RWPE2 (cell line): ENCODE measurements around the gene TMIE.

Experiments
- ATAC-seq: fragments of 200-7000 bp; cut with Tn5 transposase; 3 replicates; pipeline ENCODE4 v1.9.1; 2021; ENCODE audit warnings: low read depth
- DNase-seq: peaks from one replicate; pipeline ENCODE4 v3.0.0-alpha.2; 2020; ENCODE audit warnings: low spot score
- H3K27ac ChIP-seq: fragments of 450-650 bp; 2 replicates; pipeline ENCODE4 v1.5.1; 2017; ENCODE audit warnings: mild to moderate bottlenecking; ENCODE audit not compliant: poor library complexity, severe bottlenecking
- H3K27me3 ChIP-seq: fragments of 250-450 bp; sonication (Bioruptor Pico); 2 replicates; pipeline ENCODE4 v1.5.1; 2021; ENCODE audit warnings: mild to moderate bottlenecking, moderate library complexity; ENCODE audit not compliant: insufficient read depth, poor library complexity, severe bottlenecking
- H3K36me3 ChIP-seq: fragments of 250-450 bp; sonication (Bioruptor Pico); 2 replicates; pipeline ENCODE4 v1.5.1; 2020; ENCODE audit warnings: low read depth, mild to moderate bottlenecking, moderate library complexity
- H3K4me1 ChIP-seq: fragments of 250-450 bp; sonication (Bioruptor Pico); 2 replicates; pipeline ENCODE4 v1.5.1; 2021; ENCODE audit warnings: mild to moderate bottlenecking, moderate library complexity; ENCODE audit not compliant: insufficient read depth, poor library complexity, severe bottlenecking
- H3K4me3 ChIP-seq: fragments of 250-450 bp; sonication (Bioruptor Pico); 2 replicates; pipeline ENCODE4 v1.5.1; 2021; ENCODE audit warnings: mild to moderate bottlenecking, moderate library complexity; ENCODE audit not compliant: severe bottlenecking
- H3K9me3 ChIP-seq: fragments of 250-450 bp; sonication (Bioruptor Pico); 2 replicates; pipeline ENCODE4 v1.5.1; 2021; ENCODE audit warnings: mild to moderate bottlenecking, moderate library complexity; ENCODE audit not compliant: severe bottlenecking
- TF ChIP-seq, protein P1 (sequence below): fragments of 450-650 bp; IDR thresholded peaks from one replicate; pipeline ENCODE4 v1.5.1; 2017; ENCODE audit warnings: mild to moderate bottlenecking, moderate library complexity; ENCODE audit not compliant: poor library complexity, severe bottlenecking

Gene TMIE

DNA sequence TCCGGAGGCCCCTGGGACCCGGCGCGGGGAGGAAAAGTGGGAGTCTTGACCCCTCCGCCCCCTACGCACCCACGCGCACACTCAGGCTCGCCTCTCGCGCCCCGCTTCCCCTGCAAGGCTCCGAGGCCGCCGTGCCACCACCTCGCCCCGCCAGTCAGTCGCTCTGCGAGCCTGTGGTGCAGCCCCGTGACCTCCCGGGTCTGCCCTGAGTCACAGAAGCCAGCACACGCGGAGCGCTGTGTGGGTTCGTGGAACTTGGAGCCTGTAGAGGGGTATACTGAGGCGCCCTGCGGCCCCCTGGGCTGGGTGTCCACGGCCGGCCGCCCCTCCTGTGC, 7.3 kb upstream of the TMIE start:
- Histone ChIP-seq H3K36me3 (peaks cover 31% of the 10 kb centered on the region), H3K27me3 (no peaks in the 10 kb centered on the region), H3K4me1 (peaks cover 26% of the 10 kb centered on the region), H3K9me3 (no peaks in the 10 kb centered on the region), H3K27ac (peak overlapping the region; percentile 97), H3K4me3 (peak overlapping the region; percentile 80)
- ATAC-seq (no peak), DNase-seq (no peak)
- TF ChIP-seq, protein P1, sequence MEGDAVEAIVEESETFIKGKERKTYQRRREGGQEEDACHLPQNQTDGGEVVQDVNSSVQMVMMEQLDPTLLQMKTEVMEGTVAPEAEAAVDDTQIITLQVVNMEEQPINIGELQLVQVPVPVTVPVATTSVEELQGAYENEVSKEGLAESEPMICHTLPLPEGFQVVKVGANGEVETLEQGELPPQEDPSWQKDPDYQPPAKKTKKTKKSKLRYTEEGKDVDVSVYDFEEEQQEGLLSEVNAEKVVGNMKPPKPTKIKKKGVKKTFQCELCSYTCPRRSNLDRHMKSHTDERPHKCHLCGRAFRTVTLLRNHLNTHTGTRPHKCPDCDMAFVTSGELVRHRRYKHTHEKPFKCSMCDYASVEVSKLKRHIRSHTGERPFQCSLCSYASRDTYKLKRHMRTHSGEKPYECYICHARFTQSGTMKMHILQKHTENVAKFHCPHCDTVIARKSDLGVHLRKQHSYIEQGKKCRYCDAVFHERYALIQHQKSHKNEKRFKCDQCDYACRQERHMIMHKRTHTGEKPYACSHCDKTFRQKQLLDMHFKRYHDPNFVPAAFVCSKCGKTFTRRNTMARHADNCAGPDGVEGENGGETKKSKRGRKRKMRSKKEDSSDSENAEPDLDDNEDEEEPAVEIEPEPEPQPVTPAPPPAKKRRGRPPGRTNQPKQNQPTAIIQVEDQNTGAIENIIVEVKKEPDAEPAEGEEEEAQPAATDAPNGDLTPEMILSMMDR = no peak

DNA sequence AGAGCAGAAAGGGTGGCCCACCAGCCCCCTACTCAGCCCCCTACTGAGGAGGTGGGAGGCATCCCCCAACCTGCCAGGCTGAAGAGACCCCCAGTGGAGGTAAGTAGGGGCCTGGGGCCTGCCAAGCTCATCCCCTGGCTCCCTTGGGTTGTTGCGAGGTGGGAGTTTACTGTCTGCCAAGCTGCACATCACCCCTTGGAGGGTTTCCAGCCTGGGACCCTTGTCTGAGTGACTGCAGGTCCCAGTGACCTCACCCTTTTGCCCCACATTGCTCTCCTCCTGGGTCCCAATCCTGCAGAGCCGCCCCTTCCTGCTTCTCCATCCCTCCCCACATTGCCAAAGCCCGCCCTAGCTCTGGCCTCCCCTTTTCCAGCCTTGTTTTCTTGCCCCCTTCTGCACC, 6.7 kb upstream of the TMIE start:
- DNase-seq = no peak
- H3K9me3 ChIP-seq = no peaks in the 10 kb centered on the region
- ATAC-seq = no peak
- H3K4me1 ChIP-seq = peaks cover 26% of the 10 kb centered on the region
- no peak overlapping the region for H3K27ac ChIP-seq
- no peak overlapping the region for H3K4me3 ChIP-seq
- no peaks in the 10 kb centered on the region for H3K27me3 ChIP-seq
- TF ChIP-seq, protein P1 = no peak
- peaks cover 24% of the 10 kb centered on the region for H3K36me3 ChIP-seq

DNA sequence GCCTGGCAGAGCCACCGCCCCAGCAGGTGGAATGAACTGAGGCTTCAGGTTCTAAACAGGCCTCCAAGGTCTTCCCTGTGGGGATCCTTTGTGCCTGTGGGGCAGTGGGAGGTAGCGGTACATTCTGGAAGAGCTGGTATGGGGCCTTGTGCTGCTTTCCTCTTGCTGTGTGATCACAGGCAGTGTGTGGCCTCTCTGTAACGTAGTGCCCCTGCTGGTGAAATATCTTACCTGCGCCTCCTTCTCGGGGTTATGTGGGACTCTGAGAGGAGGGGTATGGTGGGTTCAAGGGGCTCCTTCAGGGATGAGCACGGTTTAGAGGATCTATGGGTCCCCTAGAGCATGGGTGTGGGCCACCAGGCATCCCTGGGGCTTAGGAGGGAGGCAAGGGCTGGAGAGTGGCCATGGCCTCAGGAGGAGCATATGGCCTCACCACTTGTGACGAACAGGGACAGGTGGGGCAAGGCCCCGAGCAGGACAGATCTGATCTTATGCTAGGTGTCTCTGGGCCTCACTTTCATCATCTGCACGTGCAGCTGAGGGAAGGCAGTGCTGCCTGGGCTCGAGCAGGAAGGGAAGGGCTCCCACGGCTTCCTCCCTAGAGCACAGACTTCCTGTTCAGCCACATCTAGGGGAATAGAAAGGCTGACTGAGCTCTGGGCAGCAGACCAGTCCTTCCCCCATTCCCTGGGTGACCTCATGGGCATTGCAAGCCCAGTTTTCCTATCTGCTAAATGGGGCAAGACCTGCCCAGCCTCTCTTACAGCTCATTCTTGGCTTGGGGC, 5.8 kb upstream of the TMIE start:
- no peak for ATAC-seq
- TF ChIP-seq, protein P1 = peak; percentile 15
- no peaks in the 10 kb centered on the region for H3K27me3 ChIP-seq

DNA sequence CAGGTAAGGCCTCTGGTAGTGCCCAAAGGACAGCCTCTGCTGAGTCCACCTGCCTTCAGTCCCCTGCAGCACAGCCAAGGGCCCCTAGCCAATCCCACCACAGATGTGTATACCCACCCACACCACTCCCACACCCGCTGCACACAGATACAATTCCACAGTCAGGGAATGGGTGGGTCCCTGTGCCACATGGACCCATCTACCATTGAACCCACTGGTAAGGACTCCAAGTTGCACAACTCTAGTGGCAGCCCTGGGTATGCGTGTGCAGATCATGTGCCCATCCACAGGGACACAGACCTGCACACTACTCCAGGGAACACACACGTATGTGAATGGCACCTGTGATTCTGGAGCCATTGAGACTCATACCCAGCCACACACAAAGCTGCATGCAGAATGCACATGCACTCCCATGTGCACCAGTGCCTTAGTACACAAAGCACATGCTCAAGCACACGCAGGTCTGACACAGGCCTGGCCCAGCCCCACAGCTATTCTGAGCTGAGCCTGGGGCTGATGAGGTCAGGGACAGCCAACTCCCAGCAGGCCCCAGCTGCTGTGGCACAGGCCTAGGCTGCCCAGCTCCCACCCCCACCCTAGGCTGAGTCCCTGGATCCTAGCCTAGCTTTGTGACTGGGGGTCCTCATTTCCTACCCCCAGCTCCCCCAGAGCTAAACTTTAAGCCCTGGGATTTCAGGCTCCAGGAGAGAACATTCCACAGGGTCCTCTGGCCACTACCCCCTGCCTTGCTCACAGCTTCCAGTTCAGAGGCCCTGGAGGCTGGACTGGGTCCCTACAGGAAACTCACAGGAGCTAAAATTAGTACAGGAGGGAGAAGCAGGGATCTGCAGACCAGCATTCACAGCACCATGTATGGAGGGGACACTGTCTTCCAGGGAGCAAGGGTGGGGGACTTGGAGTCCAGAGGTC, 5.0 kb upstream of the TMIE start:
- peaks cover 8% of the 10 kb centered on the region for H3K36me3 ChIP-seq
- H3K4me3 ChIP-seq = no peak overlapping the region
- DNase-seq (no peak), ATAC-seq (no peak)
- H3K4me1 ChIP-seq = peaks cover 12% of the 10 kb centered on the region
- H3K27ac ChIP-seq = no peak overlapping the region
- TF ChIP-seq, protein P1 = no peak
- H3K9me3 ChIP-seq = no peaks in the 10 kb centered on the region
- no peaks in the 10 kb centered on the region for H3K27me3 ChIP-seq

More for the DNA sequence above, 5.8 kb upstream of the TMIE start:
- H3K27ac ChIP-seq = no peak overlapping the region
- H3K4me3 ChIP-seq = no peak overlapping the region
- H3K4me1 ChIP-seq = peaks cover 20% of the 10 kb centered on the region
- DNase-seq = no peak
- H3K36me3 ChIP-seq = peaks cover 16% of the 10 kb centered on the region
- H3K9me3 ChIP-seq = no peaks in the 10 kb centered on the region
